GM12801 (cell line): ENCODE data around the gene ASGR2.

Source experiments
- CTCF ChIP-seq: IDR thresholded peaks from one replicate; pipeline ENCODE4 v1.5.1; 2011; ENCODE audit warnings: control low read depth; ENCODE audit not compliant: insufficient read length; ENCODE audit errors: extremely low read depth

ASGR2 gene

GRCh38 chr17:7138800-7139381 lies 24.3 kb upstream of the ASGR2 start:
- no peak for TF ChIP-seq CTCF

- no peak for TF ChIP-seq CTCF
Observed at GRCh38 chr17:7137171-7137943, 22.7 kb upstream of the ASGR2 start.

GRCh38 chr17:7136266-7136877 lies 21.8 kb upstream of the ASGR2 start:
- TF ChIP-seq CTCF: no peak

- TF ChIP-seq CTCF: no peak
Observed at GRCh38 chr17:7133916-7134315, 19.3 kb upstream of the ASGR2 start.

GRCh38 chr17:7133424-7133823 lies 18.8 kb upstream of the ASGR2 start:
- no peak for TF ChIP-seq CTCF

GRCh38 chr17:7132511-7133094 lies 18.0 kb upstream of the ASGR2 start:
- TF ChIP-seq CTCF: no peak

GRCh38 chr17:7131423-7131791 lies 16.8 kb upstream of the ASGR2 start:
- TF ChIP-seq CTCF: no peak
